ENCODE results near the gene DGKQ. TPM values are rescaled to one million over a fixed set of nuclear protein-coding genes. Genes with fewer than 3 reads are reported as not detected.

DGKQ gene
- total RNA-seq, 4 donors from 2014 or later, result 1.2 to 12.7 (median 10.1) TPM

DNA sequence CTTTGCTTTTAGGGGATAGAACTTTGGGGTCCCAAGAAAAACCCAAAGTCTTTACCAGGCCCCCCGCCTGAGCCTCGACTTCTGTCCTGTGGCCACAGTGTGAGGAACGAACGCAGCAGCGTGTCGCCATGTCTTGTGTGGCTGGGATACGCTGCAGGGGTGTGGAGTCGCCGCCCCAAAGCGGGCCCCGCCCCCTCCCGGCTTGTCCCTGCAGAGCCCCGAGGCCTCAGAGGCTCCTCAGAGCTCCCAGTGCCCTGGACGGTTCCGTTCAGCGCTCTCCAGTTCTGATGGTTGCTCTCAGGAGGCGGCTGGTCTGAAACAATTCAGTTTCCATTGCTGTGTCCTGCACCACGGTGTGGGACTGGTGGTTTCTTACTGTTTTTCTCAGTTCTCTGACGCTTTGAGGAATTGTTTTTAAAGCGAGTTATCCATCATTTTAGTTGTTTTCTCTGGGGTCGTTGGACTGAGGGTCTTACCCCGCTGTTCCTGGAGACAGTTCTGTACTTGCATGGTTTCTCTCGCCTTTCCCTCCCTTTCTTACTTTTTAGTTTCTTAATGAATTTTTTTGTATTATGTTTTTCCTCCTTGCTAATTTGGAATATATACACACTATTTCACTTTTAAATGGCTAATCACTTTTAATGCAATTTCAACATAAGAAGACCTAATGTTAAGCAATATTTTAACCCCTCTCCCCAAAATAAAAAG, 11.9 kb upstream of the DGKQ start:
- H3K4me3 ChIP-seq, result no peak overlapping the region

DNA sequence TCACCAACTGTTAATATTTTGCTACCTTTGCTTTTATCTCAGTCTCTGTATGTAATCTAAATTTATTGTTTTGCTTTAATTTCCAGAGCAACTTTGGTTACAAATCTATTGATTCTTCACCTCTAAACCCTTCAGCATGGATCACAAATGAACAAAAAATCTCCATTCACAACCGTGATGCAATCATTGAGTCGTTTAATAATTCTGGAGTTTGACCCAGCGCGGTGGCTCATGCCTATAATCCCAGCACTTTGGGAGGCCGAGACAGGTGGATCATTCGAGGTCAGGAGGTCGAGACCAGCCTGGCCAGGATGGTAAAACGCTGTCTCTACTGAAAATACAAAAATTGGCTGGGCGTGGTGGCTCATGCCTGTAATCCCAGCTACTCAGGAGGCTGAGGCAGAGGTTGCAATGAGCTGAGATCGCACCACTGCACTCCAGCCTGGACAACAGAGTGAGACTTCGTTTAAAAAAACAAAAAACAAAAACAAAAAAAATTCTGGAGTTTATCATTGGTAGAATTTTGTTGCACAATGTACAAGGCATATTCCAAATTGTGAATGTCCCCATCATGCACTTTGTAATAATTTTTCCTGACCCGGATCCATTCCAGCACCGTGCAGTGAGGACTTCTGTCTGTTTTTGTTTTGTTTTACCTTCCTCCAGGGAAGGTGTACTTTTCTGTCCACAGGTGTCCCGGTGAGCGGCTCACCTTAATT, 11.1 kb upstream of the DGKQ start:
- no peak overlapping the region for H3K4me3 ChIP-seq
- H3K4me1 ChIP-seq, result peaks cover 0 to 10% of the 10 kb centered on the region in 2 donors
- no peaks in the 10 kb centered on the region for H3K9me3 ChIP-seq
- TF ChIP-seq POLR2A (IDR thresholded peaks at IDR 0.05), result no peak
- TF ChIP-seq, protein P1, sequence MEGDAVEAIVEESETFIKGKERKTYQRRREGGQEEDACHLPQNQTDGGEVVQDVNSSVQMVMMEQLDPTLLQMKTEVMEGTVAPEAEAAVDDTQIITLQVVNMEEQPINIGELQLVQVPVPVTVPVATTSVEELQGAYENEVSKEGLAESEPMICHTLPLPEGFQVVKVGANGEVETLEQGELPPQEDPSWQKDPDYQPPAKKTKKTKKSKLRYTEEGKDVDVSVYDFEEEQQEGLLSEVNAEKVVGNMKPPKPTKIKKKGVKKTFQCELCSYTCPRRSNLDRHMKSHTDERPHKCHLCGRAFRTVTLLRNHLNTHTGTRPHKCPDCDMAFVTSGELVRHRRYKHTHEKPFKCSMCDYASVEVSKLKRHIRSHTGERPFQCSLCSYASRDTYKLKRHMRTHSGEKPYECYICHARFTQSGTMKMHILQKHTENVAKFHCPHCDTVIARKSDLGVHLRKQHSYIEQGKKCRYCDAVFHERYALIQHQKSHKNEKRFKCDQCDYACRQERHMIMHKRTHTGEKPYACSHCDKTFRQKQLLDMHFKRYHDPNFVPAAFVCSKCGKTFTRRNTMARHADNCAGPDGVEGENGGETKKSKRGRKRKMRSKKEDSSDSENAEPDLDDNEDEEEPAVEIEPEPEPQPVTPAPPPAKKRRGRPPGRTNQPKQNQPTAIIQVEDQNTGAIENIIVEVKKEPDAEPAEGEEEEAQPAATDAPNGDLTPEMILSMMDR (IDR thresholded peaks at IDR 0.05), result no peak
- DNase-seq, result no peak
- no peaks in the 10 kb centered on the region for H3K36me3 ChIP-seq
- intact Hi-C loops (cut with DNase I; ENCODE audit: low total_unique reads), result no loop called here
- no peak overlapping the region for H3K27ac ChIP-seq
- H3K27me3 ChIP-seq, result no peaks in the 10 kb centered on the region

More for the DNA sequence above, 11.9 kb upstream of the DGKQ start:
- Histone ChIP-seq H3K27me3 (no peaks in the 10 kb centered on the region), H3K36me3 (no peaks in the 10 kb centered on the region), H3K9me3 (no peaks in the 10 kb centered on the region), H3K27ac (no peak overlapping the region), H3K4me1 (peaks cover 0 to 10% of the 10 kb centered on the region in 2 donors)
- TF ChIP-seq, protein P1 (IDR thresholded peaks at IDR 0.05), result no peak
- TF ChIP-seq POLR2A (IDR thresholded peaks at IDR 0.05), result no peak
- no peak for DNase-seq
- intact Hi-C loops (cut with DNase I; ENCODE audit: low total_unique reads), result no loop called here

DNA sequence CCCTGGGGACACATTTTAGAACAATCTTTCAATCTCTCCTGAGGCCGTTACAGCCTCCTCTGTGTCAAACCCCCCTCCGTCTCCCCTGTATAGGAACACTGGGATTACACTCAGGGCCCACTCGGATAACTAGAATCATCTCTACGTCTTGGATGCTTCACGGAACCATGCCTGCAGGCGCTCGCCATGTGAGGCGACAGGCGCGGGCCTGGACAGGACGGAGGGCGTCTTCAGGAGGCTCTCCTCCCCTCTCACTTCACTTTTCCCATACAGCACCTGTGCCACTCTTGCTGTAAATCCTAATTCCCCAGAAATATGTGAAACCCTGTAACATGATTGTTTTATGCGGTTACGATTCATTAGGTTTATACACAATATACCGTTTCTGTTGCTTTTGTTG, 9.4 kb upstream of the DGKQ start:
- Histone ChIP-seq H3K27ac (no peak overlapping the region), H3K9me3 (no peaks in the 10 kb centered on the region), H3K27me3 (no peaks in the 10 kb centered on the region), H3K36me3 (no peaks in the 10 kb centered on the region), H3K4me3 (no peak overlapping the region), H3K4me1 (peaks cover 0 to 7% of the 10 kb centered on the region in 2 donors)
- intact Hi-C loops (cut with DNase I; ENCODE audit: low total_unique reads), result no loop called here
- no peak for TF ChIP-seq POLR2A (IDR thresholded peaks at IDR 0.05)
- TF ChIP-seq, protein P1 (IDR thresholded peaks at IDR 0.05), result no peak
- DNase-seq, result no peak

DNA sequence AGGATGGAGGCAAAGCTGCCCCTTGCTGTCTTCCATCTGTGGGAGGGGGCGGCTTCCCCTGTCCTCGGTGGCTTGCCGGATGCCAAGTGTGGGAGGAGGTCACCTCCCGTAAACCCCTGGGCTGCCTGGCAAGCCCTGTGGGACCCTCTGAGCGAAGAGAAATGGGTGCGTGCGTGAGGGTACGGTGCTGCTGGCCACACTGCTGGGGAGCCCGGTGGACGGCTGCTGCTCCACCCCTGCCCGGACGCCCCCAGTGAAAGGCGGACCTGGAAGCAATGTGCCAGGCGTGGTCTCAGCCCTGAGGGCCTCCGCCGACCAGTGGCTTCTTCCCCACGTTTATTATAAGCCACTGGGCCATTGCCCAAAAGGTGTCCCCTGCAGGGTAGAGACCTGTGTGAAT, 8.9 kb upstream of the DGKQ start:
- intact Hi-C loops (cut with DNase I; ENCODE audit: low total_unique reads), result no loop called here
- TF ChIP-seq POLR2A (IDR thresholded peaks at IDR 0.05), result no peak
- TF ChIP-seq, protein P1 (IDR thresholded peaks at IDR 0.05), result no peak

More for the DNA sequence above, 8.9 kb upstream of the DGKQ start:
- Histone ChIP-seq H3K9me3 (no peaks in the 10 kb centered on the region), H3K27me3 (no peaks in the 10 kb centered on the region), H3K4me3 (no peak overlapping the region), H3K27ac (no peak overlapping the region), H3K36me3 (no peaks in the 10 kb centered on the region), H3K4me1 (peaks cover 0 to 2% of the 10 kb centered on the region in 2 donors)
- no peak for DNase-seq
